ENCODE measurements around the gene LGALS4.

DNA sequence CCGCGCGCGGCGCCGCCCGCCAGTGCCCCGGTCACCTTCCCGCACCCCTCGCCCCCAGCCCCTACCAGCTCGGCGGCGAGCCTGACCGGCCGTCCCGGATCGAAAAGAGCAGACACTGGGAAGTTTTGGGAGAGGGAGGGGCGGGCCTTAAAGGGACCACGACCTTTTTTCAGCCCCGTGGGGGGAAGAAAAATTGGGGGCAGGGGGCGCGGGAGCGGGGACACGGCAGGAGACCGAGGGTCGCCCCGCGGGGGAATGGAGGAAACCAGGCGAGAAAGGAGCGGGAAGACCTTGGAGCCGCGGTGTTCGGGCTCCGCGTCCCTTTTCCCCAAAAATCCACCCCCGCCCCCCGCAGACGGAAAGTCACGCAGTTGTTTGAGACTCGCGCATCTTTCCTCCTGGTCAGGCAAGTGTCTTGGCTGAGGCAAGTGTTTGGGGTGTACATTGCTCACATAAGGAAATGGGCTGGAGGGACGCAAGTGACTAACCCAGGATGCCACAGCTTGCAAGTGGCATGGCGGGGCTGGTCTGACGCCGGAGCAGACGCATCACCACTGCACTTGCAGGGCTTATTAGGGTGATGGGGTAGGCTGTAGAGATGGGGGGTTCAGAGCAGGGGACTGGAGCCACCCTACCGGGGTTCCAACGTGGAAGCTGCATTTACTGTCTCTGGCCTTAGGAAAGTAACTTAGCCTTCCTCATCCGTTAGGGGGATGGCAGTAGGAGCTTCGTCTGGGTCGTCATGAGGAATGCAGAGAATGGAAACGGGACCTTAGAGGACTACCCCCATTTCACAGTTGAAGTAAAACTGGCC is 39.7 kb upstream of the LGALS4 start:
- TF ChIP-seq, protein P1, sequence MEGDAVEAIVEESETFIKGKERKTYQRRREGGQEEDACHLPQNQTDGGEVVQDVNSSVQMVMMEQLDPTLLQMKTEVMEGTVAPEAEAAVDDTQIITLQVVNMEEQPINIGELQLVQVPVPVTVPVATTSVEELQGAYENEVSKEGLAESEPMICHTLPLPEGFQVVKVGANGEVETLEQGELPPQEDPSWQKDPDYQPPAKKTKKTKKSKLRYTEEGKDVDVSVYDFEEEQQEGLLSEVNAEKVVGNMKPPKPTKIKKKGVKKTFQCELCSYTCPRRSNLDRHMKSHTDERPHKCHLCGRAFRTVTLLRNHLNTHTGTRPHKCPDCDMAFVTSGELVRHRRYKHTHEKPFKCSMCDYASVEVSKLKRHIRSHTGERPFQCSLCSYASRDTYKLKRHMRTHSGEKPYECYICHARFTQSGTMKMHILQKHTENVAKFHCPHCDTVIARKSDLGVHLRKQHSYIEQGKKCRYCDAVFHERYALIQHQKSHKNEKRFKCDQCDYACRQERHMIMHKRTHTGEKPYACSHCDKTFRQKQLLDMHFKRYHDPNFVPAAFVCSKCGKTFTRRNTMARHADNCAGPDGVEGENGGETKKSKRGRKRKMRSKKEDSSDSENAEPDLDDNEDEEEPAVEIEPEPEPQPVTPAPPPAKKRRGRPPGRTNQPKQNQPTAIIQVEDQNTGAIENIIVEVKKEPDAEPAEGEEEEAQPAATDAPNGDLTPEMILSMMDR (IDR thresholded peaks at IDR 0.05): no peak
- no peak for TF ChIP-seq EP300 (IDR thresholded peaks at IDR 0.05)
- no peak for TF ChIP-seq POLR2A (IDR thresholded peaks at IDR 0.05)

Measured in ovary (tissue), 3 donors.